GM06990 (cell line): ENCODE measurements around the gene NYNRIN.
"Not testable (repeated sequence)": the region's sequence is repeated elsewhere in the genome, so short reads cannot be mapped to it uniquely, and the experiment has no call there.

Experiments
- DNase-seq: peaks from one replicate; pipeline ENCODE4 v3.0.0-alpha.2; 2011; ENCODE audit not compliant: insufficient read length; ENCODE audit errors: extremely low read depth
- H3K27me3 ChIP-seq: replicated peaks from 2 replicates; pipeline ENCODE4 v1.6.0; 2011; ENCODE audit warnings: low read length; ENCODE audit not compliant: control insufficient read depth, insufficient read depth
- H3K36me3 ChIP-seq: 2 replicates; pipeline ENCODE4 v1.5.1; 2011; ENCODE audit warnings: low read length; ENCODE audit not compliant: control insufficient read depth, insufficient read depth
- H3K4me3 ChIP-seq: replicated peaks from 2 replicates; pipeline ENCODE4 v1.5.1; 2011; ENCODE audit warnings: low read depth, mild to moderate bottlenecking, control low read depth, low read length
- CTCF ChIP-seq: IDR thresholded peaks from 2 replicates; pipeline ENCODE4 v1.5.1; 2011; ENCODE audit warnings: low read length, control low read depth, mild to moderate bottlenecking, inconsistent platforms; ENCODE audit not compliant: insufficient read depth, poor library complexity, severe bottlenecking

NYNRIN gene

DNA sequence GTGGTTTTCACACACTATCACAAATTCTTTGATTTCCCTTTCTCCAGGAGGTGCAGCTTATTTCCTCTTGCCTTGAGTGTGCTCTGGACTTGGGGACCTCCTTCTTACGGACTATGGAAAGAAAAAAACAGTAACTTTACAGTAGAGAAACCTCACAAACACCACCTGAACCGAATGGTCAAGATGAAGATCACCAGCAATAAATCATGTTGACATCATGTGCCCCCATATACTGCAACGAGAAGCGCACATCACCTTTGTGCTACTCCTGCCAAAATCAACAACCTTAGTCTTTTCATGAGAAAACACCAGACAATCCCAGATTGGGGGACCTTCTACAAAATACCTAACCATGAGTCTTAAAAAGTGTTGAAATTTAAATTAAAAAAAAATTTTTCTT is 13.3 kb upstream of the NYNRIN start:
- no peak for DNase-seq
- Histone ChIP-seq H3K27me3 (no peaks in the 10 kb centered on the region; the same call in 1 of the 2 replicates), H3K4me3 (no peak overlapping the region), H3K36me3 (no peaks in the 10 kb centered on the region)
- TF ChIP-seq CTCF: no peak

GRCh38 chr14:24387009-24387345 is 11.8 kb upstream of the NYNRIN start:
- Histone ChIP-seq H3K27me3 (no peaks in the 10 kb centered on the region; the same call in 1 of the 2 replicates), H3K36me3 (no peaks in the 10 kb centered on the region), H3K4me3 (no peak overlapping the region)
- TF ChIP-seq CTCF: no peak
- DNase-seq: no peak

- not testable (repeated sequence) for H3K4me3 ChIP-seq, H3K27me3 ChIP-seq, H3K36me3 ChIP-seq, DNase-seq
Measured at GRCh38 chr14:24387579-24387978, 11.2 kb upstream of the NYNRIN start.

GRCh38 chr14:24388474-24389179 is 10.2 kb upstream of the NYNRIN start:
- DNase-seq: no peak
- H3K36me3 ChIP-seq: no peaks in the 10 kb centered on the region
- H3K4me3 ChIP-seq: no peak overlapping the region
- no peaks in the 10 kb centered on the region; the same call in 1 of the 2 replicates for H3K27me3 ChIP-seq
- TF ChIP-seq CTCF: no peak

GRCh38 chr14:24389226-24389848 is 9.5 kb upstream of the NYNRIN start:
- H3K27me3 ChIP-seq: no peaks in the 10 kb centered on the region; the same call in 1 of the 2 replicates
- no peak overlapping the region for H3K4me3 ChIP-seq
- TF ChIP-seq CTCF: no peak
- DNase-seq: no peak
- H3K36me3 ChIP-seq: no peaks in the 10 kb centered on the region

GRCh38 chr14:24390701-24391468 is 7.9 kb upstream of the NYNRIN start:
- Histone ChIP-seq H3K27me3 (no peaks in the 10 kb centered on the region; the same call in 1 of the 2 replicates), H3K4me3 (no peak overlapping the region), H3K36me3 (no peaks in the 10 kb centered on the region)
- no peak for TF ChIP-seq CTCF
- no peak for DNase-seq
